H1 (cell line): ENCODE data around the gene HBD. TPM values are rescaled to one million over a fixed set of nuclear protein-coding genes. Genes with fewer than 3 reads are reported as not detected.
A peak's percentile ranks its signal among the peaks of the same experiment; 100 is the strongest.

Experiments used
- CTCF ChIA-PET: fragments of 300-600 bp; sonication (Branson Sonifier 250); formaldehyde crosslinking; loops from one replicate; lab custom pipeline; 2021; ENCODE audit not compliant: partially characterized antibody; lab: Charles Lee
- POLR2A ChIA-PET: fragments of 300-600 bp; sonication (Branson Sonifier 250); formaldehyde crosslinking; loops from one replicate; lab custom pipeline; 2021; ENCODE audit warnings: inconsistent platforms; ENCODE audit not compliant: partially characterized antibody; lab: Charles Lee
- DNase-seq, 2 experiments: peaks; one replicate each; pipeline versions ENCODE4 v3.0.0 to v3.0.0-alpha.2; 2010 to 2022; ENCODE audit warnings: low spot score in 2 of 2, low read depth in 1 of 2, mixed read lengths in 1 of 2
- FAIRE-seq: peaks from 2 replicates; lab custom pipeline; 2011; peaks lifted over from hg19 to GRCh38; lab: Jason Lieb, UNC
- H2AFZ ChIP-seq: 2 replicates; pipeline ENCODE4 v1.8.1; 2012; ENCODE audit warnings: low read length, inconsistent platforms
- H2AK5ac ChIP-seq: 2 replicates; pipeline ENCODE4 v1.6.1; 2013; ENCODE audit warnings: low read depth, low read length
- H2BK120ac ChIP-seq: replicated peaks from 2 replicates; pipeline ENCODE3; 2013; ENCODE audit warnings: low read depth, low read length, inconsistent platforms
- H2BK12ac ChIP-seq: 2 replicates; pipeline ENCODE4 v1.6.1; 2013; ENCODE audit warnings: low read depth, low read length
- H2BK15ac ChIP-seq: 2 replicates; pipeline ENCODE4 v1.6.1; 2013; ENCODE audit warnings: low read length
- H2BK20ac ChIP-seq: 2 replicates; pipeline ENCODE4 v1.6.1; 2013; ENCODE audit warnings: low read length
- H2BK5ac ChIP-seq: 2 replicates; pipeline ENCODE4 v1.6.1; 2013; ENCODE audit warnings: low read depth, low read length
- H3K14ac ChIP-seq: 2 replicates; pipeline ENCODE4 v1.6.1; 2013; ENCODE audit warnings: inconsistent platforms; ENCODE audit not compliant: insufficient read length
- H3K18ac ChIP-seq: 2 replicates; pipeline ENCODE4 v1.6.1; 2013; ENCODE audit warnings: low read length; ENCODE audit errors: extremely low read depth
- H3K23ac ChIP-seq: 2 replicates; pipeline ENCODE4 v1.6.1; 2013; ENCODE audit warnings: inconsistent platforms; ENCODE audit not compliant: insufficient read length
- H3K23me2 ChIP-seq: 2 replicates; pipeline ENCODE4 v1.6.1; 2013; ENCODE audit warnings: low read depth, low read length
- H3K27ac ChIP-seq: 2 replicates; pipeline ENCODE4 v1.6.1; 2011; ENCODE audit warnings: low read depth, low read length, inconsistent platforms
- H3K27me3 ChIP-seq, 4 experiments: replicated peaks in 1 of 4; 1 replicate in 1 of 4; 2 replicates in 3 of 4; pipeline versions ENCODE4 v1.6.1 to v1.8.1; 2011 to 2013; ENCODE audit warnings: low read length in 3 of 4, mild to moderate bottlenecking in 3 of 4, inconsistent platforms in 2 of 4, mixed read lengths in 2 of 4, moderate library complexity in 1 of 4; ENCODE audit not compliant: control insufficient read depth in 3 of 4, insufficient read depth in 3 of 4; ENCODE audit errors: extremely low read depth in 1 of 4
- H3K36me3 ChIP-seq, 4 experiments: 2 replicates each; pipeline versions ENCODE4 v1.6.1 to v1.8.1; 2011 to 2013; ENCODE audit warnings: mild to moderate bottlenecking in 4 of 4, low read length in 3 of 4, moderate library complexity in 2 of 4, control low read depth in 1 of 4, inconsistent platforms in 1 of 4; ENCODE audit not compliant: insufficient read depth in 4 of 4, control insufficient read depth in 2 of 4
- H3K4ac ChIP-seq: replicated peaks from 2 replicates; pipeline ENCODE3; 2013; ENCODE audit warnings: low read length, low read depth, mixed read lengths, inconsistent platforms; ENCODE audit not compliant: insufficient read length
- H3K4me1 ChIP-seq, 4 experiments: replicated peaks in 1 of 4; 1 replicate in 1 of 4; 2 replicates in 3 of 4; pipeline versions ENCODE4 v1.6.1 to v1.8.1; 2011 to 2013; ENCODE audit warnings: low read length in 3 of 4, inconsistent platforms in 2 of 4, mixed read lengths in 1 of 4; ENCODE audit not compliant: insufficient read depth in 4 of 4, control insufficient read depth in 3 of 4
- H3K4me2 ChIP-seq, 2 experiments: 2 replicates each; pipeline versions ENCODE4 v1.6.1 to v1.8.1; 2011 to 2013; ENCODE audit warnings: low read depth in 2 of 2, low read length in 2 of 2, control low read depth in 1 of 2, inconsistent platforms in 1 of 2, mild to moderate bottlenecking in 1 of 2; ENCODE audit not compliant: insufficient read depth in 1 of 2
- H3K4me3 ChIP-seq, 4 experiments: fragments of 200-600, 300-600 bp in 1 of 4; sonication (generic), shearing (Covaris generic), sonication (Bioruptor Twin) in 1 of 4; 2 replicates each; pipeline versions ENCODE4 v1.5.1 to v1.8.1; 2011 to 2016; ENCODE audit warnings: low read length in 4 of 4, low read depth in 3 of 4, control low read depth in 2 of 4, inconsistent platforms in 2 of 4, mild to moderate bottlenecking in 2 of 4, mixed read lengths in 1 of 4, moderate library complexity in 1 of 4; ENCODE audit not compliant: insufficient read depth in 2 of 4; ENCODE audit errors: extremely low read depth in 1 of 4
- H3K56ac ChIP-seq: replicated peaks from 2 replicates; pipeline ENCODE3; 2013; ENCODE audit warnings: low read depth, mild to moderate bottlenecking, mixed read lengths, low read length, inconsistent platforms; ENCODE audit not compliant: insufficient read length
- H3K79me1 ChIP-seq: 2 replicates; pipeline ENCODE4 v1.6.1; 2013; ENCODE audit warnings: low read depth, low read length, control low read depth
- H3K79me2 ChIP-seq, 2 experiments: 2 replicates each; pipeline versions ENCODE4 v1.6.1 to v1.8.1; 2012 to 2013; ENCODE audit warnings: low read length in 2 of 2, mild to moderate bottlenecking in 2 of 2, inconsistent platforms in 1 of 2; ENCODE audit not compliant: insufficient read depth in 2 of 2, control insufficient read depth in 1 of 2
- H3K9ac ChIP-seq, 4 experiments: replicated peaks in 1 of 4; 1 replicate in 1 of 4; 2 replicates in 3 of 4; pipeline versions ENCODE4 v1.6.1 to v1.8.1; 2011 to 2013; ENCODE audit warnings: low read depth in 3 of 4, low read length in 3 of 4, control low read depth in 2 of 4, mild to moderate bottlenecking in 2 of 4, moderate library complexity in 2 of 4, inconsistent platforms in 1 of 4; ENCODE audit errors: extremely low read depth in 1 of 4
- H3K9me3 ChIP-seq, 2 experiments: 2 replicates each; pipeline versions ENCODE4 v1.6.1 to v1.8.1; 2012 to 2013; ENCODE audit warnings: mild to moderate bottlenecking in 2 of 2, moderate library complexity in 2 of 2, control low read depth in 1 of 2, inconsistent platforms in 1 of 2, low read depth in 1 of 2, low read length in 1 of 2, mixed read lengths in 1 of 2; ENCODE audit not compliant: insufficient read depth in 2 of 2
- H4K20me1 ChIP-seq, 2 experiments: replicated peaks in 1 of 2; 2 replicates each; pipeline versions ENCODE3 to v1.8.1; 2011 to 2013; ENCODE audit warnings: inconsistent platforms in 2 of 2, low read length in 2 of 2, mild to moderate bottlenecking in 1 of 2; ENCODE audit not compliant: insufficient read depth in 2 of 2, control insufficient read depth in 1 of 2
- H4K5ac ChIP-seq: 2 replicates; pipeline ENCODE4 v1.6.1; 2013; ENCODE audit warnings: low read length, low read depth, mixed read lengths, inconsistent platforms; ENCODE audit not compliant: insufficient read length
- H4K8ac ChIP-seq: 2 replicates; pipeline ENCODE4 v1.8.0; 2013; ENCODE audit warnings: mild to moderate bottlenecking, moderate library complexity, low read length, inconsistent platforms; ENCODE audit not compliant: insufficient read depth; ENCODE audit errors: extremely low read depth
- H4K91ac ChIP-seq: replicated peaks from 2 replicates; pipeline ENCODE3; 2013; ENCODE audit warnings: low read length, mixed read lengths, inconsistent platforms; ENCODE audit not compliant: insufficient read length
- BACH1 ChIP-seq: IDR thresholded peaks from 2 replicates; pipeline ENCODE4 v1.6.1; 2012; ENCODE audit warnings: low read length, improper control_type of control experiment
- CBX5 ChIP-seq: fragments of 300-800, 300-1000 bp; sonication (generic); IDR thresholded peaks from 2 replicates; pipeline ENCODE4 v1.7.1; 2016; ENCODE audit warnings: antibody characterized with exemption, low read length, low read depth
- JUND ChIP-seq: IDR thresholded peaks from 2 replicates; pipeline ENCODE4 v1.6.1; 2011; ENCODE audit warnings: mild to moderate bottlenecking, improper control_type of control experiment, low read length
- MAFK ChIP-seq: IDR thresholded peaks from 2 replicates; pipeline ENCODE4 v1.6.1; 2012; ENCODE audit warnings: low read depth, mild to moderate bottlenecking, improper control_type of control experiment, low read length
- NANOG ChIP-seq: IDR thresholded peaks from 2 replicates; pipeline ENCODE4 v1.6.1; 2011; ENCODE audit warnings: low read length, low read depth, mild to moderate bottlenecking, inconsistent platforms; ENCODE audit not compliant: insufficient read depth, poor library complexity, severe bottlenecking
- NRF1 ChIP-seq: IDR thresholded peaks from 2 replicates; pipeline ENCODE4 v1.6.1; 2011; ENCODE audit warnings: mild to moderate bottlenecking, low read depth, low read length, improper control_type of control experiment
- PHF8 ChIP-seq: fragments of 200-600 bp; sonication (generic); conservative IDR thresholded peaks from 2 replicates; pipeline ENCODE4 v1.7.1; 2012; ENCODE audit warnings: low read depth, mild to moderate bottlenecking, inconsistent platforms, low read length, moderate library complexity
- WGBS, 2 experiments: shearing (Covaris generic) in 1 of 2; methylation state at CpG; one replicate each; pipeline versions ENCODE4 v1.1.6 to v1.1.7; 2013 to 2015; ENCODE audit warnings: low lambda C conversion rate in 2 of 2, mixed read lengths in 2 of 2, inconsistent platforms in 1 of 2, low coverage in 1 of 2, missing lambda C conversion rate in 1 of 2; ENCODE audit not compliant: insufficient replicate concordance in 2 of 2, insufficient coverage in 1 of 2, insufficient read length in 1 of 2; ENCODE audit errors: extremely low coverage in 1 of 2, missing lambda C conversion rate in 1 of 2; 5-methylcytosine and 5-hydroxymethylcytosine counted together
- polyA plus RNA-seq, 7 experiments: library from polyadenylated mRNA; depleted of rRNA in 3 of 7; stranded (reverse) in 5 of 7; unstranded in 2 of 7; fragments of >200 nt in 5 of 7; fragments of 200-250 nt in 2 of 7; gene quantifications; 1 replicate in 5 of 7; 2 replicates in 1 of 7; 4 replicates in 1 of 7; pipeline versions ENCODE4 v1.2.1 to v1.2.3, GENCODE V29; 2011 to 2013; ENCODE audit warnings: missing spikeins in 2 of 7, mixed read lengths in 2 of 7
- total RNA-seq: library from RNA; stranded (reverse); fragmentation: NEBNext Ultra II Directional; extraction: Animal tissue kit (Norgen Biotek cat#: 25700); gene quantifications from 2 replicates; pipeline ENCODE4 v1.2.1, GENCODE V29; 2021
- TF ChIP-seq, protein P1 (sequence below): IDR thresholded peaks from 2 replicates; pipeline ENCODE4 v1.6.1; 2011; ENCODE audit warnings: low read length, improper control_type of control experiment

HBD gene
- total and polyA plus RNA-seq, 2 of the 8 experiments (the other 6 are each of a cell fraction or from before 2014, with no cell fraction given), result not detected

DNA sequence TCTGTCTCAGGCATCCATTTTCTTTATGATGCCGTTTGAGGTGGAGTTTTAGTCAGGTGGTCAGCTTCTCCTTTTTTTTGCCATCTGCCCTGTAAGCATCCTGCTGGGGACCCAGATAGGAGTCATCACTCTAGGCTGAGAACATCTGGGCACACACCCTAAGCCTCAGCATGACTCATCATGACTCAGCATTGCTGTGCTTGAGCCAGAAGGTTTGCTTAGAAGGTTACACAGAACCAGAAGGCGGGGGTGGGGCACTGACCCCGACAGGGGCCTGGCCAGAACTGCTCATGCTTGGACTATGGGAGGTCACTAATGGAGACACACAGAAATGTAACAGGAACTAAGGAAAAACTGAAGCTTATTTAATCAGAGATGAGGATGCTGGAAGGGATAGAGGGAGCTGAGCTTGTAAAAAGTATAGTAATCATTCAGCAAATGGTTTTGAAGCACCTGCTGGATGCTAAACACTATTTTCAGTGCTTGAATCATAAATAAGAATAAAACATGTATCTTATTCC, 46.4 kb upstream of the HBD start:
- no peak overlapping the region for H3K18ac ChIP-seq
- DNase-seq (no peak), FAIRE-seq (no peak)
- 76% methylated on average over 3 of the region's 3 CpGs; no CpG with 5 or more reads in 1 of the 2 experiments for WGBS, 2 experiments
- no peaks in the 10 kb centered on the region for H4K20me1 ChIP-seq
- H3K4me3 ChIP-seq, result no peak overlapping the region
- no peaks in the 10 kb centered on the region for H3K27me3 ChIP-seq
- H2BK12ac ChIP-seq, result no peak overlapping the region
- no peak overlapping the region for H2AK5ac ChIP-seq
- H4K91ac ChIP-seq, result no peak overlapping the region
- H4K8ac ChIP-seq, result no peak overlapping the region
- H2BK15ac ChIP-seq, result no peak overlapping the region
- H3K9me3 ChIP-seq, result no peaks in the 10 kb centered on the region
- H2AFZ ChIP-seq, result no peak overlapping the region
- H2BK5ac ChIP-seq, result no peak overlapping the region
- H3K4me2 ChIP-seq, result no peak overlapping the region
- H3K56ac ChIP-seq, result no peak overlapping the region
- CTCF ChIA-PET, result interaction anchor here (0.8 to 8.6 kb wide), 3 partner anchors 10 to 75 kb away, joined by 3 to 48 read pairs (median 3); no protein-coding TSS in a partner anchor
- H3K9ac ChIP-seq, result no peak overlapping the region
- no peak overlapping the region for H2BK20ac ChIP-seq
- no peak for TF ChIP-seq NANOG
- TF ChIP-seq NRF1, result no peak
- peak; percentile 99 for TF ChIP-seq BACH1
- TF ChIP-seq CBX5, result no peak
- TF ChIP-seq JUND, result peak; percentile 78; the same call in 1 of the 2 replicates
- TF ChIP-seq, protein P1, sequence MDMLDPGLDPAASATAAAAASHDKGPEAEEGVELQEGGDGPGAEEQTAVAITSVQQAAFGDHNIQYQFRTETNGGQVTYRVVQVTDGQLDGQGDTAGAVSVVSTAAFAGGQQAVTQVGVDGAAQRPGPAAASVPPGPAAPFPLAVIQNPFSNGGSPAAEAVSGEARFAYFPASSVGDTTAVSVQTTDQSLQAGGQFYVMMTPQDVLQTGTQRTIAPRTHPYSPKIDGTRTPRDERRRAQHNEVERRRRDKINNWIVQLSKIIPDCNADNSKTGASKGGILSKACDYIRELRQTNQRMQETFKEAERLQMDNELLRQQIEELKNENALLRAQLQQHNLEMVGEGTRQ, result no peak
- no peak for TF ChIP-seq PHF8
- peak; percentile 95 for TF ChIP-seq MAFK
- no peaks in the 10 kb centered on the region for H3K79me2 ChIP-seq
- no peak overlapping the region for H3K4ac ChIP-seq
- no peak overlapping the region for H3K23ac ChIP-seq
- H3K79me1 ChIP-seq, result 0 out of 2 replicates have a peak, but pooled peaks cover 2% of the 10 kb centered on the region
- no peaks in the 10 kb centered on the region; a peak in 1 of 7 replicates for H3K4me1 ChIP-seq
- POLR2A ChIA-PET, result interaction anchor here (0.6 kb wide), 1 partner anchor 107 kb away, joined by 3 read pairs; no protein-coding TSS in a partner anchor
- H3K27ac ChIP-seq, result no peak overlapping the region
- H3K23me2 ChIP-seq, result no peaks in the 10 kb centered on the region; the same call in 1 of the 2 replicates
- no peaks in the 10 kb centered on the region for H3K36me3 ChIP-seq
- H4K5ac ChIP-seq, result no peak overlapping the region
- H3K14ac ChIP-seq, result no peak overlapping the region
- no peak overlapping the region for H2BK120ac ChIP-seq
